ENCODE measurements around the gene RERE. TPM values are rescaled to one million over a fixed set of nuclear protein-coding genes. Genes with fewer than 3 reads are reported as not detected.

The RERE gene
- total RNA-seq = 46.5 and 69.8 TPM in 2 replicates

- peak; percentile 82 to 96 for DNase-seq (ENCODE audit: low read depth in 2 of 2)
Measured at GRCh38 chr1:8817412-8818324, at the start of gene RERE. Gene RERE, minus strand, starts transcription at chr1:8817640.

- DNase-seq (ENCODE audit: low read depth in 2 of 2) = no peak
Measured at GRCh38 chr1:8866792-8867415, 49.5 kb upstream of the RERE start.

- no peak for DNase-seq (ENCODE audit: low read depth in 2 of 2)
Measured at GRCh38 chr1:8866173-8866791, 48.8 kb upstream of the RERE start.

- no peak for DNase-seq (ENCODE audit: low read depth in 2 of 2)
Measured at GRCh38 chr1:8864713-8865344, 47.4 kb upstream of the RERE start.

- DNase-seq (ENCODE audit: low read depth in 2 of 2) = no peak
Measured at GRCh38 chr1:8863794-8864233, 46.4 kb upstream of the RERE start.

- DNase-seq (ENCODE audit: low read depth in 2 of 2) = no peak
Measured at GRCh38 chr1:8863138-8863537, 45.7 kb upstream of the RERE start.

- DNase-seq (ENCODE audit: low read depth in 2 of 2) = peak in 1 of 2 donors; percentile 55
Measured at GRCh38 chr1:8862528-8862927, 45.1 kb upstream of the RERE start.

- no peak for DNase-seq (ENCODE audit: low read depth in 2 of 2)
Measured at GRCh38 chr1:8860738-8861516, 43.5 kb upstream of the RERE start.

- DNase-seq (ENCODE audit: low read depth in 2 of 2) = peak in 1 of 2 donors; percentile 74
Measured at GRCh38 chr1:8858888-8859706, 41.7 kb upstream of the RERE start.

- peak; percentile 72 to 98 for DNase-seq (ENCODE audit: low read depth in 2 of 2)
Measured at GRCh38 chr1:8858112-8858668, 40.8 kb upstream of the RERE start.

GRCh38 chr1:8856689-8857412, 39.4 kb upstream of the RERE start:
- DNase-seq (ENCODE audit: low read depth in 2 of 2) = no peak

GRCh38 chr1:8854240-8854639, 36.8 kb upstream of the RERE start:
- no peak for DNase-seq (ENCODE audit: low read depth in 2 of 2)

GRCh38 chr1:8851060-8851459, 33.6 kb upstream of the RERE start:
- no peak for DNase-seq (ENCODE audit: low read depth in 2 of 2)

GRCh38 chr1:8848663-8849386, 31.4 kb upstream of the RERE start:
- DNase-seq (ENCODE audit: low read depth in 2 of 2) = peak; percentile 91 to 96

- DNase-seq (ENCODE audit: low read depth in 2 of 2) = peak in 1 of 2 donors; percentile 28
Measured at GRCh38 chr1:8847990-8848389, 30.6 kb upstream of the RERE start.

GRCh38 chr1:8846263-8846662, 28.8 kb upstream of the RERE start:
- DNase-seq (ENCODE audit: low read depth in 2 of 2) = no peak

- no peak for DNase-seq (ENCODE audit: low read depth in 2 of 2)
Measured at GRCh38 chr1:8845104-8846097, 28.0 kb upstream of the RERE start.
